Measurements from ENCODE around the gene PKNOX1. TPM values are rescaled to one million over a fixed set of nuclear protein-coding genes. Genes with fewer than 3 reads are reported as not detected.

PKNOX1 gene
- total RNA-seq, 1 experiment from 2014 or later: 43.4 TPM

GRCh38 chr21:42983869-42984268 is 9.5 kb downstream of the PKNOX1 start:
- no peak overlapping the region for H3K18ac ChIP-seq (ENCODE audit: insufficient read length, low read depth, low read length)
- no peak overlapping the region for H3K9ac ChIP-seq (ENCODE audit: extremely low read depth, insufficient read length, low read length)
- H3K27ac Mint-ChIP-seq: peak overlapping the region in 1 of 3 experiments; percentile 27; a peak in 3 of 7 replicates

More at GRCh38 chr21:42983869-42984268, 9.5 kb downstream of the PKNOX1 start:
- Histone ChIP-seq H2AK5ac (ENCODE audit: insufficient read length, low read length) (no peak overlapping the region), H2BK120ac (ENCODE audit: low read depth, low read length, poor library complexity, severe bottlenecking) (no peak overlapping the region), H2BK20ac (ENCODE audit: low read depth, low read length, poor library complexity, severe bottlenecking) (no peak overlapping the region), H2BK12ac (ENCODE audit: insufficient read length, low read depth, low read length) (no peak overlapping the region), H3K56ac (ENCODE audit: insufficient read length, low read depth, low read length) (no peak overlapping the region), H3K4me1 (ENCODE audit: insufficient read depth, low read length) (peaks cover 3% of the 10 kb centered on the region; the same call in 1 of the 2 replicates), H2BK15ac (ENCODE audit: low read depth, low read length) (no peak overlapping the region), H3K79me1 (ENCODE audit: insufficient read depth, low read depth, low read length, poor library complexity, severe bottlenecking) (no peaks in the 10 kb centered on the region), H3K14ac (ENCODE audit: insufficient read depth, low read length) (no peak overlapping the region), H3K4me2 (ENCODE audit: insufficient read depth, insufficient read length, low read length) (no peak overlapping the region), H3K27me3 (ENCODE audit: insufficient read depth, low read length) (no peaks in the 10 kb centered on the region), H3K23me2 (ENCODE audit: insufficient read length, low read depth, low read length, poor library complexity, severe bottlenecking) (no peaks in the 10 kb centered on the region), H3K9me3 (ENCODE audit: control insufficient read depth, low read depth, low read length) (no peaks in the 10 kb centered on the region), H4K8ac (replicated peaks; ENCODE audit: insufficient read length, low read depth, low read length) (no peak overlapping the region), H4K5ac (ENCODE audit: insufficient read length, low read depth, low read length) (no peak overlapping the region), H3K79me2 (ENCODE audit: insufficient read depth, low read length) (peaks cover 10% of the 10 kb centered on the region; the same call in 1 of the 2 replicates), H4K20me1 (ENCODE audit: control insufficient read depth, insufficient read depth, insufficient read length) (no peaks in the 10 kb centered on the region), H2BK5ac (ENCODE audit: insufficient read length, low read length) (no peak overlapping the region), H2AFZ (ENCODE audit: low read length) (no peak overlapping the region), H3K4ac (ENCODE audit: low read depth, low read length) (no peak overlapping the region), H4K91ac (ENCODE audit: insufficient read length, low read depth, low read length) (no peak overlapping the region), H3K23ac (ENCODE audit: insufficient read length, low read depth, low read length) (no peak overlapping the region), H3T11ph (ENCODE audit: low read length) (no peak overlapping the region), H3K27ac (ENCODE audit: insufficient read length, low read depth, low read length) (no peak overlapping the region)
- no peaks in the 10 kb centered on the region for H3K27me3 Mint-ChIP-seq (ENCODE audit: low read depth)
- TF ChIP-seq, protein P1, sequence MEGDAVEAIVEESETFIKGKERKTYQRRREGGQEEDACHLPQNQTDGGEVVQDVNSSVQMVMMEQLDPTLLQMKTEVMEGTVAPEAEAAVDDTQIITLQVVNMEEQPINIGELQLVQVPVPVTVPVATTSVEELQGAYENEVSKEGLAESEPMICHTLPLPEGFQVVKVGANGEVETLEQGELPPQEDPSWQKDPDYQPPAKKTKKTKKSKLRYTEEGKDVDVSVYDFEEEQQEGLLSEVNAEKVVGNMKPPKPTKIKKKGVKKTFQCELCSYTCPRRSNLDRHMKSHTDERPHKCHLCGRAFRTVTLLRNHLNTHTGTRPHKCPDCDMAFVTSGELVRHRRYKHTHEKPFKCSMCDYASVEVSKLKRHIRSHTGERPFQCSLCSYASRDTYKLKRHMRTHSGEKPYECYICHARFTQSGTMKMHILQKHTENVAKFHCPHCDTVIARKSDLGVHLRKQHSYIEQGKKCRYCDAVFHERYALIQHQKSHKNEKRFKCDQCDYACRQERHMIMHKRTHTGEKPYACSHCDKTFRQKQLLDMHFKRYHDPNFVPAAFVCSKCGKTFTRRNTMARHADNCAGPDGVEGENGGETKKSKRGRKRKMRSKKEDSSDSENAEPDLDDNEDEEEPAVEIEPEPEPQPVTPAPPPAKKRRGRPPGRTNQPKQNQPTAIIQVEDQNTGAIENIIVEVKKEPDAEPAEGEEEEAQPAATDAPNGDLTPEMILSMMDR (conservative IDR thresholded peaks at IDR 0.05): no peak
- H3K4me3 Mint-ChIP-seq: no peak overlapping the region
- H3K36me3 Mint-ChIP-seq (ENCODE audit: insufficient read depth in 1 of 3, low read depth in 3 of 3): peaks cover 6 to 27% (median 7%) of the 10 kb centered on the region in 3 experiments
- no CpG with 5 or more reads among the region's 5 CpGs for WGBS (ENCODE audit: extremely low coverage, insufficient read length, low lambda C conversion rate)
- H3K4me1 Mint-ChIP-seq: peaks cover 40 to 44% of the 10 kb centered on the region in 2 experiments
- no peak for DNase-seq
- H3K9me3 Mint-ChIP-seq: no peaks in the 10 kb centered on the region; a peak in 1 of 5 replicates

Data from H9 (cell line).